Right lobe of liver (tissue), 4 donors: ENCODE data around the gene CD244.
"Not testable (repeated sequence)": the region's sequence is repeated elsewhere in the genome, so short reads cannot be mapped to it uniquely, and the experiment has no call there.

Experiments used
- POLR2A ChIP-seq: fragments of 450-650 bp; IDR thresholded peaks from one replicate; pipeline ENCODE4 v1.6.1; 2017; ENCODE audit warnings: antibody characterized with exemption, mild to moderate bottlenecking
- TF ChIP-seq, protein P1 (sequence below), 4 donors: fragments of 200-600 bp in 3 of 4; fragments of 450-650 bp in 1 of 4; IDR thresholded peaks; one replicate each; pipeline versions ENCODE4 v1.5.1 to v1.8.0; 2016 to 2022; ENCODE audit warnings: antibody characterized with exemption in 4 of 4, mild to moderate bottlenecking in 2 of 4
- donor health status: DM: no; HTN: no; CAD: no.
- donor health status: DM: no; HTN: no; CAD: no.
- donor health status: DM: no; HTN: yes; CAD: no.

DNA sequence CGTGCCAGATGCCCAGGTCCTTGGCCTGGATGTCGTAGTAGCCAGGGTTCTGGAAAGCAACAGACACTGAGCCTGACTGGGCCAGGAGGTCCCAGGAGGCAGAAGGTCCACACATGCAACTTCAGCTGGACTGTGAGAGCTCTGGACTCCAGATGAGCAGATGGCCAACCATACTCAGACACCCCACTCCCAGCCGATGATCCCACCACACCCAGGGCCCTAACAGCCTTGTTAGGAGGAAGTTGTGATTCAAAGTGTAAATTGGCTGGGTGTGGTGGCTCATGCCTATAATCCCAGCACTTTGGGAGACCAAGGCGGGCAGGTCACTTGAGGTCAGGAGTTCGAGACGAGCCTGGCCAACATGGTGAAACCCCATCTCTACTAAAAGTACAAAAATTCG, 18.6 kb upstream of the CD244 start:
- TF ChIP-seq, protein P1, sequence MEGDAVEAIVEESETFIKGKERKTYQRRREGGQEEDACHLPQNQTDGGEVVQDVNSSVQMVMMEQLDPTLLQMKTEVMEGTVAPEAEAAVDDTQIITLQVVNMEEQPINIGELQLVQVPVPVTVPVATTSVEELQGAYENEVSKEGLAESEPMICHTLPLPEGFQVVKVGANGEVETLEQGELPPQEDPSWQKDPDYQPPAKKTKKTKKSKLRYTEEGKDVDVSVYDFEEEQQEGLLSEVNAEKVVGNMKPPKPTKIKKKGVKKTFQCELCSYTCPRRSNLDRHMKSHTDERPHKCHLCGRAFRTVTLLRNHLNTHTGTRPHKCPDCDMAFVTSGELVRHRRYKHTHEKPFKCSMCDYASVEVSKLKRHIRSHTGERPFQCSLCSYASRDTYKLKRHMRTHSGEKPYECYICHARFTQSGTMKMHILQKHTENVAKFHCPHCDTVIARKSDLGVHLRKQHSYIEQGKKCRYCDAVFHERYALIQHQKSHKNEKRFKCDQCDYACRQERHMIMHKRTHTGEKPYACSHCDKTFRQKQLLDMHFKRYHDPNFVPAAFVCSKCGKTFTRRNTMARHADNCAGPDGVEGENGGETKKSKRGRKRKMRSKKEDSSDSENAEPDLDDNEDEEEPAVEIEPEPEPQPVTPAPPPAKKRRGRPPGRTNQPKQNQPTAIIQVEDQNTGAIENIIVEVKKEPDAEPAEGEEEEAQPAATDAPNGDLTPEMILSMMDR (IDR thresholded peaks at IDR 0.05), result not testable (repeated sequence)
- not testable (repeated sequence) for TF ChIP-seq POLR2A
